GM04503 (cell line): ENCODE measurements around the gene SCFD2.

Source experiments
- DNase-seq: peaks from one replicate; pipeline ENCODE4 v3.0.0-alpha.2; 2012; ENCODE audit warnings: low read depth

SCFD2 gene

DNA sequence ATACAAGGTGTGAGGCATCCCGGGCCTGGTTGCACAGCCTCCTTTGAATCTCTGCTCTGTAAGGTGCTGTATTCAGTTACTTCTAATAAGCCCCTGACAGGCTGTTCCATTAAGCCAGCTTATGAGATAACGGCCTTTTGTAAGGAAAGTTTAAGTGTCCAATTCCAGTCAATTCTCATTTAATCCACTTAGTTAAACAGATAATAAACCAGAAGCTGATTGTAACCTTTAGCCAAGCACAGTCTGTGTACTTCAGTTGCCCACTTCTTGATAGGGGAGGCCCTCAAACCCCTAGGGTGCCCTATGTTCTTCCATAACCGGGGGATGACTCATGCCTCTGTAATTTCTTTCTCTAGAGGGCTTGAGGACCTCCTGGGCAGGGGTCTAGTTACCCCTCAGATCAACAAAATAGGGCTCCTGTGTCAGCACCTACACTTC is 440.3 kb downstream of the SCFD2 start:
- DNase-seq: no peak

DNA sequence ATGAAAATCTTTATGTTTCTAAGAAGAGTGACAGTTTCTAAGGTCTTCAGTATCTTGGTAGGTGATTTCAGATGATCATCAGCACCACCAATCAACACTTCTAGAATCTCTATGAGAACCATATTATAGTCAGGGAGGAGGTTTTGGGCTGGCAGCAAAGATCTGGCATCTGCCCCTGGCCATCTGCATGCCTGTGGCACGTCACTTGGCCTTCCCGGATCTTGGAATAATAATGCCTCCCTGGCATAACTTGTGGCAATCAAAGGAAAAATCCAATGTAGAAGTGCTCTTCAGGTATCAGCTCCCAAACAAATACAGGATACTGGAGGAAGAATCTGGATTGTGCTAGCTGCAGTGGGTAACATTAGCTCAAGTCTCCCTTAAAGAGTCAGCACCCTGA is 446.4 kb downstream of the SCFD2 start:
- DNase-seq: no peak

DNA sequence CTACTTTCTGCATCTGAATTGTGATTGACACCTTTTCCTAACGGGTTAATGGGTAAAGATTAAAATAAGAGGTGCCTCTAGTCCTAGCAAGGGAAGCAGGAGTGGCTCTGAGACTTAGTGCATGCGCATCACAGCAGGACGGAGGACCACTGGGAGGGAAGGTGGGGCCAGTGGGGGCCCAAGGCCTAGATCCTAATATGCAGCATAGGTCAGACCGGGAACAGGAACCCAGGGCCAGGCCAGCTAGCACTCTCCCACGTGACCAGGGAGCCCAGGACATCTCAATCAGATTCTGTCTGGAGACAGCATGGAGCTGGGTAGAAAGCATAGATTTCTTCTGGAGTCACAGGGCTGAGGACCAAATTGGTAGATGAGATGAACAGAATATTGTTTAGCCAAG is 448.0 kb downstream of the SCFD2 start:
- no peak for DNase-seq

DNA sequence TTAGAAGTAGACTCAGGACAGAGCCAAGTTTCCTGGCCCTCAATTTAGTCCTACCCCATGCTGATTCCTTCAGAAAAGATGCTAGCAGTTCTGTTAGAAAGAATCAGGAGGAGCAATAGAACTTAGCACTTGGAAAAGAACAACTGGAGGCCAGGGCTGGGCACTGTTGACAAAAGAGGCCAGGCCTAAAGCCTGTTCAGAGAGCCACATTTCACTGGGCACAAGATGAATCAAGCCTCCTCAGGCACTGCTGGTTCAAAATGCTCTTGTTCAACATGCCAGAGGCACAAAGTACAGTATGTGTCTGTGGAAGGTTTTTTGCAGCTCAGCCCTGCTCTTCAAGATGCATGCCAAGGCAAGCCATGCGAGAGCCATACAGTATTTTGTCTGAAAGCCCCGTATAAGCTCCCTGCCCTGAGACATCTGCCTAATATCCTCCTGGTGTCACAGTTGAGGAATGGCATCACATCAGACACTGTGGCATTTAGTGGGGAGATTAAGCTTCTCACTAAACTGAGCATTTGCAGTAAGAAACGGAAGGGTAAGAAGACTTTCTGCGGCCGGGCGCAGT is 450.0 kb downstream of the SCFD2 start:
- no peak for DNase-seq

DNA sequence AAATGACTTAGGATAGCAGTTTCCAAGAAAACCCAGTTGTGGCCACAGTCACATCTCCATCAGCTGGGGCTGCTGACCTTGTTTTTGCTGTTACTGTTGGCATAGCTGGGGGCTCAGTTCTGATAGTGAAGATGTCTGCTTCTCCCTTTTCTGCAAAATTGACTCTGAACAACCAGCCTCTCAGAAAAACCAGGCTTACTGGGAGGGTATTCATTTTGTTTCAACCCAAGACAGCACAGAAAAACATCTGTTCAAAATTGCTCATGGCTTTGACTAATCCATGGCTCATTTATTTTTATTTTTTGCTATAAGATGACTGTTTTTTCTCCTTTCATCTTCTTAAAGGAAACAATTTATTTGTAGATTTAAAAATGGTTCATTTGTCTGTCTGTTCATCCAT is 450.7 kb downstream of the SCFD2 start:
- no peak for DNase-seq

DNA sequence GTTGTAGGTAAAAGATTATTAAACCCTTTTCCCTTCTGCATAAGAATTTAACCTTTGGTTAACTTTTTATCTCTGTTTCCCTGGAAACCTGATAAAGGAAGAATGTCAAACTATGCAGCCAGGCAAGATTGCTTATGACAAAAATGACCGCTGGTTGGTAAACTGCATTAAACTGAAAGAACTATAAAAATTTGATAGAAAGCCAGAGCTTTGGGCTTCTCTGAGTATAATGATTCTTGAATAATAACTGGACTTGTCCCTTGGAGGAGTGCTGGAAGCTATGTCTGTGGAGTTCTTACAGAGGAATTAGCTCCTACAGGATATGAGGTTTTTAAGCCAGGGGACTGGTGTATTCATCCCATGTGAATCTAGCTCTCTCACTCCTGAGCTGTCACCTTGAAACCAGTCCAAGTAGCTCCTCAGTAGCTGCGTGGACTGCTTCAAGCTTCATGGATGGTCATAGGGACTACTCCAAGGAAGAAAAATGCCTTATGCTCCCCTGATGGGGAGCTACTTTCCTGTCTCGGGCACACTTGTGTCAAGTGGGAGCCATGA is 451.7 kb downstream of the SCFD2 start:
- DNase-seq: peak; percentile 54

DNA sequence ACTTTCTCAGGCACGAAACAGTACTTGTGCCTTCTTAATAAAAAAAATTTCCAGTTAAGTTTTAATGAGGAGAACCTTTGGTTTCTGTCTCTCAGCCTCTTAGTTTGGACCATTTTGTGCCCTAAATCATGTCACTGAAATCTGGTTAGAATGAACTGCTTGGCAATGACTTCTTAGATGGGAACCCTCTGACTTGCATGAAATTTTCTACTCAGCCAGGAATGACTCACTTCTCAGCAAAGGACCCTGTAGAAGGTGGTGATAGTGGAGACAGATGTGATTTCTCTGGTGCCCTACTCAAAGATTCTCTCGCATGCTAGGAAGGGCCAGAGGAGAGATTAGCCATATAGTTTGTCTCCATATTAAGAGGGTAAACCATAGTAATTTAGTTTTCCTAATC is 453.3 kb downstream of the SCFD2 start:
- peak; percentile 56 for DNase-seq

DNA sequence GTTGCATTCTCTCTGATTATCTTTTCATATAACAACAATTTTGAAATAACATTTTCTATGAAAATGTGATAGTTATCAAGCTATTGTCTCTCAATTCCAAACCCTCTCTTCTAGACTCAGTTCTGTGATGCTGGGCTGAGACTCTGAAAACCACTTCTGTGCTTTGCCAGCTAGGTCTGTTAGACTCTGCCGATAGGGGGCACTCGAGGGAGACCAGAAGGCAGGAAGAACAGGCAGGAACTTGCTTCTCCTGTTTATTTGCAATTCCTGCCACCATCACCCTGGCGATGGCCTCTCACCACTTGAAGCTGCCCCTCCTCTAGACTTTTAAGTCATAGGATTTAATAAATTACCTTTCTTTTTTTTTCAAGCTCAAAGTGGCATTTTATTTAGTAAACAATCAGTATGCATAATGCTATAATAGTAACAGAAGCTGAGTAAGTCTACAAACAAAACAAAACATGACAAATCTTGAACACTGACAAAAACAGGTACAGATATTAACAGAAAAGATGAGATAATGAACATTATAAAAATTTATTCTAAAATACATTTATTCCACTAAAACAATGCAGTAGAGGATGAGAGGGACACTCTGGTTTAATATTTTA is 454.1 kb downstream of the SCFD2 start:
- no peak for DNase-seq

DNA sequence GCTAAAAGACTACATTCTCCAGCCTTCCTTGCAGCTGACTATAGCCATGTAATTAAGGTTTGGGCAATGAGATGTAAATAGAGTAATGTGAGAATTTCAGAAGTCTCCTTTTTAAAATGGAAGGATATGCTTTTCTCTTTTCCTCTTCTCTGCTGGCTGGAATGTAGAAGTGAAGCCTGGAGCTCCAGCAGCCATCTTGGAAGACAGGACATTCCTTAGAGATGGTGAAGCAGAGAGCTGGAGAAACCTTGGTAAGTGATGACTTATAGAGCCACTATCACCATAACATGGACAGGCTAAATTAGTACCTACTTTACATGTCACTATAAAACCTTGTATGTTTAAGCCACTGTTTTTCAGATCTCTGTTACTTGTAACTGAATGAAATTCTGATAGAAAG is 455.7 kb downstream of the SCFD2 start:
- no peak for DNase-seq

DNA sequence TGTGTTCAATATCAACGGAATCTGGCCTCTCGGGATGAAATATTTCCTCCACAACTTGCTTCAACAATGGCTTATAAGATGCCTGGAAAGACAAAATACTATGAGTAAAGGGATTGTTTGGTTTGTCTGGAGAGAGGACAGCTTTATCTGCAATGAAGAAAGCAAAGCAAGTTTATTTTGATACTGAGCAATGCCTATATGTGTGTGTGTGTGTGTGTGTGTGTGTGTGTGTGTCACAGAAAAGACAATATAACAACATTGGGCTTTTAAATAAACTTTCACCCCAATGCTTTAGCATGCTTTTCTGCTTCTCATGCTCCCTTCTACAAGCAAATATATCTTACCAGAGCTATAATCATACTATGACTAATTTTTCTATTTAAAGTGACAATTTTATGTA is 458.4 kb downstream of the SCFD2 start:
- no peak for DNase-seq

DNA sequence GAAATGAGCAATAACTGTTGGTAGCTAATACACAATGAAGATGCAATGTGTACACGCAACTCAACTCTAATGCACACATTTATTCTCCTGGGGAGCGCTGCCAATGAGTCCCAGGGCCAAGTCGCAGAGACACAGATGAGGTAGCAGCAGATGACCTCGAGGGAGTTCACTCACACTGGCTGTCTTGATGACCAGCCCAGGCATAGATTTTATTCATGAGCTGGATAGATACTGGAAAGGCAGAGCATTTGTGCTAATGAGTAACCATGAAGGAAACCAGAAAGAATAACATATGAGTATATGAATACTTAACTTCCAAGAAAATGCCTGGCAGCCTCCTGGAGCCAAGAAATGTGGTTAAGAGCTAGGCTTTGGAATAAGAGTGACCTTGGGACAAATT is 461.4 kb downstream of the SCFD2 start:
- no peak for DNase-seq

DNA sequence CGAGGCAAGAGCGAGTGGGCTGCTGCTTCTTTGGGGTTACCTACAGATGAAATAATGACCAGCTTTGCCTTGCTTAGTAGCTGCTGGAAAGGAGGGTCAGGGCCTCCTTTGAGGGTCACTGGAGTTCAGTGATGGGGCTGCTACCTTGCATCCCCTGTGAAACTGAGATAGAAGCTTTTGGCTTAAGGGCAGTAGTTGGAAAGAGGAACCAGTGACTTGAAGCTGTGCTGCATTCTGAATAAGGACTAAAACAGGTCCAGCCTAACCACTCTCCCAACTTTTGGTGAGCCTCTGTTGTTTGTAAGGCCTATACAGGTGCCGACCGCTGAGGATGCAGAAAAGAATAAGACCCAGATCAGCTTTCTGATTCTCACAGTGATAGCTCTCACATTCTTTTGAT is 462.6 kb downstream of the SCFD2 start:
- no peak for DNase-seq

DNA sequence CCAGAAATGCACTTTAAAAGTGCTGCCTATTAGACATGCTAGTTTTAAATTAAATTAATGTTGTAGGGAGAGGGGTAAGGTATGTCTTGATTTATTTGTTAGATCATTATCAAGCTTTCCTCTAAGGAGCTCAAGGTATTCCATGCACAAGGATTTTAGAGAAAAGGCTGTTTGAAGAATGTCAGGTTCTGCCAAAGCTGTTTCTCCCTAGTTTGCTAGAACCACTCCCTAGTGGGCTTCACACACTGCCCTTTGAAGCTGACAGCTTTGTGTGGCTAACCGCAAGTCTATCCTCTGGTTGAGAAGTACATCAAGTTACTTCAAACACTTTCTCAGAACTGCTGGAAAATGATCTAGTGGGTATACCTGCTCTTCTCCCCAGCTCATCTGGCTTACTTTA is 471.4 kb downstream of the SCFD2 start:
- DNase-seq: no peak

DNA sequence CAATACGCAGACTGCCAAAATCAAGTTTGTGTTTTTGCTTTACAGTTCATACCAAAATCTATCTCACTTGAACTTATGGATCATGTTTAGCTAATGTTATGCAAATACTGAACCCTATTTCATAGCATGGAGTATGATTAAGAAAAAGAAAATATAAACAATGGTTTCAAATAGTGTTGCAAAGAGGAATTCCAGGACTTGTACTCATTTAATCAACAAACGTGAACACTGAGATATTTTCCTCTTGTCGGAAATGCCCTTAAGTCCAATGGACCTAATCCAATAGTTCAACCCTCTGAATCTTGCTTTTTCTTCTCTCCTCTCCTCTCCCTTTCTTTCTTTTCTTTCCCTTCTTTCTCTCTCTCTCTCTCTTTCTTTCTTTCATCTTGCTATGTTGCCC is 473.0 kb downstream of the SCFD2 start:
- no peak for DNase-seq

DNA sequence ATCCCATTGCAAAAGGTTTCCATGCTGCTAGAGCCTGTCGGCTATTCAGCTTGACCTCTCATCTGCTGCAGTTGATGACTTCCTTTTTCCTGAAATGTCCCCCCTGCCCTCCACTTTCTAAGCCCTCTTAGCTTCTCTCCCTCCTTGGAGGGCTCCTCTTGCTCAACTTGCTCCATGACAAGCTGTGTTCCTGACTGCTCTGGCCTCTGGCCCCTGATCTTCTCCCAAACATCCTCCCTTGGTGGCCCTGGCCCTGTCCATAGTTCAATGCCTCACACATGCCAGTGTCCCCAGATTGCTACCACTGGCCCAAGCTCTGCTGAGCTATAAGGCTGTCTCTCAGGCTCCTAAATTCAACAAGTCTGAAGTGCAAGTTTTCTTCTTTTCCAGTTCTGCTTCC is 474.1 kb downstream of the SCFD2 start:
- DNase-seq: no peak

DNA sequence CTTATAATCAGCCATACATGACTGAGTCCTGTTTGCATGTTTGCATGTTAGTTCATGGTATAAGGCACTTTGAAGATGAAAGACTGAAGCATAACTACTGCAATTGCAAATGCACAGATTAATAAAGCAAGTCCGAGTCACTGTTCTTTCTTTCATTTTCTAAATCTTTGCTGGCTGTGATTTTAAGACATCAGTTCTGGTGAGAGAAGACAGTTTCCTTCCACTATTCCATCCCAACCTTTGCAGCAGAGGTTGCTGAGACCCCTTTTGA is 475.4 kb downstream of the SCFD2 start:
- no peak for DNase-seq

DNA sequence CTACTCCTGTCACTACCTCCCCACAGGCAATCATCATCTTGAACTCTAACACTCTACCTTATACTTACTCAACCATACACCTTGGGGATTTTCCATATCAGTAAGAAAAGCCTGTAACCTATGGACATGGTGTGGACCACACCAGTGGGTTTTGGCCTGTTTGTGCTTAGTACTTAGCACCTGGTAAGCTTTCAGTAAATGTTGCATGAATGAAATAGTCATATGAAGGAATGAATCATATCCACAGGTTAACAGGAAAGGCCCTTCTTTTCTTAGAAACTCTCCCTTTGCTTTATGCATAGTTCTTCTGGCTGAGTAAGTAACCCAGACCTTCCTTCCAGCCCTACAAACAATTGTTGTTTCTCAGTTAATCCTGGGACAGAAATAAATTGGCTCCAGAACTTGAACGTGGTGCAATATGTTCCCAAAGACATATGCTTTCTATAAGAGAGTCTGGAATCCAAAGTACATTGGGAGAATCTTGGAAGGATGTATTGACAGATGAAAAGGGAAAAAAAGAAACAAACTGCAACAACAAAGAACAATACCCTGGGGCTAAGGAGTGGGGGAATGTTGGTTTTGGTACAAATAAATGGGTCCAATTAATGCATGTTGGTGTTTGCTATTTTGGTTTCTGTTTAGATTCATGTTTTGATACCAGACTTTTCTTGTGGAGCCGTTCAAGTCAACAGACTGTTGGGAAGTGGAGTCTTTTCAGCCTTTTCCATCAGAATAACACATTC is 475.9 kb downstream of the SCFD2 start:
- DNase-seq: no peak

DNA sequence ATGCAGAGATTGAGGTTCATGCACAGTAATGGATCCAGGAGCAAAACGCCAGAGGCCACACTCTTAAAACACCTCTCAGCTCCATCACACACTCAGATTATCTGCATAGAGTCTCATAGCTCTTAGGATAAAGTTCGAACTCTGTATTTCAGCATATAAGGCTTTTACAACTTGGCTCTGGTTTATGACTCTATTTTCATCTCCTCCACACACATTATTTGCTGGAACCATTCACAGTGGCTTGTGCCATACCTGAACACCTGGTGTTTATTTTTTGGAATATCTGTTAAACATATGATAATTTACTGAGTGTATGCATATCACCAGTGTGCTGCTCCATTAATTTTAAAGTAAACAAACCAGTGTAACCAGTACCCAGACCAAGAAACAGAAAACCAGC is 476.5 kb downstream of the SCFD2 start:
- DNase-seq: no peak

DNA sequence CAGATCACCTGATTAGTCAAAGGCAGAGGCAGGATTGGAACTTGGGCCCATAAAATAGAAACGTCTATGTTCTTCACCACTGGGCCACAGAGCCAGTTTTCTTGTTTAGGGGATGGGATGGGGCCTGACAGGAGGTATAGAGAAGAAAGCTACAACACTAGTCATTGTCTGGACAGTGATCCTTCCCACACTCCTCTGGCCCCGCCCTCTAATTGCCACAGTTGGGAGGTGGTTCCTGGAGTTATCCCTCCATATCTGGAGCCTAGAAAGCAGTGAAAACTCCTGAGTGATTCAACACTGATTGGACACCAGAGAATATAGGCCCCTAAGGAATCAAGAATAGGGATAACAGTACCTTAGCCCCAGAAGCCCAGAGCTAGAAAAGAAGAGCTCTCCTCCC is 480.9 kb downstream of the SCFD2 start:
- no peak for DNase-seq

DNA sequence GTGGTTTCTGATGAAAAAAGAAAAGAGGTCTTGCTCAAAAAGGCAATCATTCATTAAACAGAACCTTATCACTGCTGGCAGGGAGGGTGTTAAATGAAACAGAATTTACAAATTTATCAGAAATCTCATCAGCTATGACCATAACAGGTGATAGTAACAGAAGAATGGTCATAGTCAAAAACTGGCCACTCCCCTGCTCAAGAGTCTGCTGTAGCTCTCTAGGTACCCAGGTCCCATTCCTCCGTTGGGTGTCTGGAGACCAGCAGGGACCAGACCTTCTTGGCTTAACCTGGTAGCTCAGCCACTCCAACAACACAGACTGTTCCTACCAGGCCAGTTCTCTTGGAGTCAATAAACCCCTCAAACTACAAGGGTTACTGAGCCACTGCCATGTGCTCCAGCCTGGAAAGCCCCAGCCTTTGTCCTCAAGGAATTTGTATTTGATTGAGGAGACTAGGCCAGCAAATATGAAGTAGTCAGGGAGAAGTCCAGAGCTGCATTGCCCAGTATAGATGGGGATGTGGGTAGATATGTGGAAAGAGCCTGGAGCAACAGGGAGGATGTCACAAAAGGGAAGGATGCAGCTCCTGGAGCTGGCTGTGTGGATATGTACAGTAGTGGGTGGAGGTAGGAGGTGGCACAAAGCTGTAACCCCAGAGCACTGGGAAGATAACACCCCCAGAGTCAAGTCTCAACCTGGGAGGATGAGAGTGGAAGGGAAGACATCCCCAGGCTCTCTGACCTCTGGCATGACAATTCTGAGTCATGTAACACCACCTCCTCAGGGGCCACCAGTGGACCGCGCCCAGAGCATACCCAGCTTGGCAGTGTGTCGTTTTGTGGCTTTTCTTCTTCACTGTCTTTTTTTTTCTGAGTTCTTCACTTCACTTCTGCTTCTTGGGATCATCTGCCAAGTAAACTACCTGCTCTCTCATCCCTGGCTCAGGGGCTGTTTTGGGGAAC is 481.9 kb downstream of the SCFD2 start:
- DNase-seq: no peak

DNA sequence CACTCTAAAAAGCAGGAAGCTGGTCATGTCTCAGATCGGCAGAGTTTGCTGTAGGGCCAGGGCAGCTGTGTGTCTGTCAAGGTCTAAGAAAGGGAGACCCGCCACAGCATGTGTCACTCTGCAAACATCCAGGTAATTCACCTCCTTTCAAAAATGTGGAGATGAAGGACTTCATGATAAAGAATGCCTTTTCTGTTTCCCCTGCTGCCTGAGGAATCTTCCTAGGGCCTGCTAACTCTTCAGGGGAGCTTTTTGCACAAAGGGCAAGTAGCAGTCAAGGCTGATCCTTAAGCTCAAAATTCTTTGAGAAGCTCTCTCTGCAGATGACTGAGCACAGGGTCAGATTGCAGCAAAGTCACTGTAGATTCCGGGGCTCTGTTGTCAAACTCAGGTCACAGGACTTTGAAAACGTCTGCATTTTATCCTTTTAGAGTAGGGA is 482.7 kb downstream of the SCFD2 start:
- no peak for DNase-seq

DNA sequence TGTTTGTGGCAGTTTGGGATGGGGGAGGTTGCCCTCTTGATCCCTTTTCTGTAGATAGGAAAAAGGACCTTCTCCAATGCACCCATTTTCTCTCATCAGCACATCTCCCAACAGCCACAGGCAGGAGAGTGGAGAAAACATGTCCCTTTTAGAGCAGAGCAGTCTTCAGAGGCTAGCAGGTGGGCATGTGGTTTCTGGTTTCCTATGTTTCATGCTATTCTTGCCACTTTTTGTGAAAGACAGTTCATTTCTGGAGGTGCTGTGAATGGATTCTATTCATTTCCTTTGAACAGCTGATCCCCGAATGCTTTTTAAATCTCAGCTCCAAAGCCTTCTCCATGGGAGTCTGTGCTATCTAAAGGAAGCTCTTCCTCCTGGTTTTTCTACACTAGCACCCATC is 484.9 kb downstream of the SCFD2 start:
- no peak for DNase-seq

DNA sequence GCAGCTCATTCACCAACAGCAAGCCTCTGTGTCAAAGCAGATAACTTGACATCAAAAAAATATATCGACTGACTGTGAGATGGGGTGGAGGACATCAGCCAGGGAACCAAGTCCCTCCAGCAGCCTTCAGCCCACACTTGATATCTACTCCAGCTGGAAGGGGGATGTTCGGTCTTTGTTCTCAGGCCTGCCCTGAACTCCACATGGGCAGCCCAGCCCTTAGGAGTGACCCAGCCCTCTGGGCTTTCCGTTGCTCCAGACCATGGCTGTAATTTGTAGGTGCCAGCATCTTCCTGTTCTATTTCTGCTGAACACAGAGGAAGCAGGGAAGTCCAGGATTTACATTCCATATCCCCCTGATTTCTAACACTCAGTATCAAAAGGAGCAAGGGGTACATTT is 486.4 kb downstream of the SCFD2 start:
- no peak for DNase-seq
